NCI-H226 (cell line): Measurements from ENCODE around the gene TGFBR3.
A peak's percentile ranks its signal among the peaks of the same experiment; 100 is the strongest.
"Not testable (repeated sequence)": the region's sequence is repeated elsewhere in the genome, so short reads cannot be mapped to it uniquely, and the experiment has no call there.

Source experiments
- DNase-seq: peaks from one replicate; pipeline ENCODE4 v3.0.0-alpha.2; 2015

The TGFBR3 gene

DNA sequence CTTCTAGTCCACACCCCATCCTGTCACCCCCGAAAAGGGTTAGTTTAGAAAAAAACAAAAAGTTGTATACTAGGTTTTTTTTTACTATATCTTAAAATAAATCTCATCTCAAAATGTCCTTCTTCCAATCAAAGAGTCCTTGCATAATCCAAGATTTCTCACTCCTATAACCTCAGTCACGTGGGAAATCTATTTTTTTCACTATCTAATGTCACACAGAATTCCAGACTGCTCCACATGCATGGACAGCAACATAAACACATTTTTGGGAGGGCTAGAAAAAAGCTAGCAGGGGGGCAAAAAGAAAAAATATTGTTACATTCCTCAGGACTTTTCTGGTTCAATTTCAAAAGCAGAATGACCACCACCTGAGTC is 39.3 kb downstream of the TGFBR3 start:
- no peak for DNase-seq

DNA sequence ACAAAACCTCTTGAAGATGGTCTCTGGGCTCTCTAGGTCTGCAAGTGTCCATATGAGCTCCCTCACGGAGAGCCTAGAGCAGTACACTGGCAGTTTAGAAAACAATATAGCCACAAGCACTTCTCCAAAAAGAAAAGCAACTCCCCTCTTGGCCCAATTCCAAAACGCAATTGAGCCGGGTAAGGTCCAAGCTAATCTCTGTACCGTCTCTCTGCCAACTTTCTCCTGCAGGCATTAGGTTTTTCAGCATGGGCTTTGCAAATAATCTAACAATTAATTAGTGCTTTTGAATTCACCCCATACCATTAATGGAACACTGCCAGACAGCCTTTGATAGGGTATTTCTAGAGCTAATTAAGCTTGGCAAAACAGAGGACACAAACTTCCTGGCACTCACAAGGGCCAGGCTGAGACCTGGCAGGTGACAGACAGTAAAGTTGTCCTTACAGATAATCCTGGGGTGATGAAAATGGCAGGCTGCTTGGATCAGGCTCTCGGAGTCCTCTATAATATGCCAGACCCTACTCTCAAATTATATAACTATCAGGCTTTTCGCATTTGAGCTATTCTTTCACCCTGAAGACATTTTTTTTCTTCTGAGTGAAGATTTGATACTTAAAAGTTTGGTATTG is 39.8 kb downstream of the TGFBR3 start:
- DNase-seq = peak; percentile 52

- peak; percentile 96 for DNase-seq
Observed at GRCh38 chr1:91844862-91845528, 41.0 kb downstream of the TGFBR3 start.

GRCh38 chr1:91843843-91844242 is 42.1 kb downstream of the TGFBR3 start:
- DNase-seq = no peak

DNA sequence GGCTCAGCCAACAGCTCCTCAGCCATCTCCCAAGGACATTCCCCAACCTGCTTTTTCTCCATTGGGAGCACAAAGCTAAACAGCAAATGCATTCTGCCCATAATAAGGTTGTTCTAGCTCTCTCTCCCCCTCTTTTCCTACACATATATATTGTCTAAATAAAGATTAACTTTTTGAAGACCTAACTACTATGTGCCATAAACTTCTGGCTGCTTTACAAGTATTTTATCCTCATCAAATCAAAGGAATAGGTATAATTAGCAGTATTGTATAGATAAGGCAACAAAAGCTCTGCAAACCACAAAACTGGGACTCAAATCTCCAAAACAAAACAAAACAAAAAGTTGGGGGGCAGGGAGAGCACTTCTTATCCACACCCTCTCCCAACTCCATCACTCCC is 43.4 kb downstream of the TGFBR3 start:
- no peak for DNase-seq

DNA sequence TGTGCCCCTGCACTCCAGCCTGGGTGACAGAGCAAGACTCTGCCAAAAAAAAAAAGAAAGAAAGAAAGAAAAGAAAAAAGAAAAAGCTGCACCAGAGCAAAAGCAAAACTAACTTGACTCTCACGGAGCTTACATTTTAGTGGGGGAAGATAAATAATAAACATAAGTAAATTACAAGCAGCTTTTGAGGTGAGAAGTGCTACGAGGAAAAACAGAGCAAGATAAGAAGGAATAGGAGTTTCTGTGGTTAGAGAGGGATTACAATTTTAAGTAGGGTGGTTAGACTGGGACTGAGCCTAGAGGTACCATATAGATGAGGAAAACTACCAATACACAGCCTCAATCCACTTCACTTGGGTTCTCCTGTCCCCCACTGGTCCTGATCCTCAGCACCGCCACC is 43.9 kb downstream of the TGFBR3 start:
- DNase-seq = no peak

- not testable (repeated sequence) for DNase-seq
Observed at GRCh38 chr1:91840276-91840675, 45.7 kb downstream of the TGFBR3 start.

- no peak for DNase-seq
Observed at GRCh38 chr1:91836331-91837040, 49.5 kb downstream of the TGFBR3 start.

- DNase-seq = peak; percentile 53
Observed at GRCh38 chr1:91835087-91835521, 50.8 kb downstream of the TGFBR3 start.

DNA sequence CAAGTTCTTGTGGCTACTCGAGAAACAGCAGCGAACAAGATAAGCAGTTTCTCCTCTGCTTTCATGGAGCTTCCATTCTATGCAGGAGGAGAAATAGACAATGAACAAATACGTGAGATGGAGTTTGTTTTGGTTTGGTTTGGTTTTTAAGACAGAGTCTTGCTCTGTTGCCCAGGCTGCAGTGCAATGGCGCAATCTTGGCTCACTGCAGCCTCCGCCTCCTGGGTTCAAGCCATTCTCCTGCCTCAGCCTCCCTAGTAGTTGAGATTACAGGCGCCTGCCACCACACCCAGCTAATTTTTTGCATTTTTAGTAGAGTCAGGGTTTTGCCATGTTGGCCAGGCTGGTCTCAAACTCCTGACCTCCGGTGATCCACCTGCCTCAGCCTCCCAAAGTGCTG is 51.4 kb downstream of the TGFBR3 start:
- DNase-seq = not testable (repeated sequence)

GRCh38 chr1:91833946-91834345 is 52.0 kb downstream of the TGFBR3 start:
- DNase-seq = no peak

- DNase-seq = no peak
Observed at GRCh38 chr1:91831132-91831930, 54.6 kb downstream of the TGFBR3 start.

DNA sequence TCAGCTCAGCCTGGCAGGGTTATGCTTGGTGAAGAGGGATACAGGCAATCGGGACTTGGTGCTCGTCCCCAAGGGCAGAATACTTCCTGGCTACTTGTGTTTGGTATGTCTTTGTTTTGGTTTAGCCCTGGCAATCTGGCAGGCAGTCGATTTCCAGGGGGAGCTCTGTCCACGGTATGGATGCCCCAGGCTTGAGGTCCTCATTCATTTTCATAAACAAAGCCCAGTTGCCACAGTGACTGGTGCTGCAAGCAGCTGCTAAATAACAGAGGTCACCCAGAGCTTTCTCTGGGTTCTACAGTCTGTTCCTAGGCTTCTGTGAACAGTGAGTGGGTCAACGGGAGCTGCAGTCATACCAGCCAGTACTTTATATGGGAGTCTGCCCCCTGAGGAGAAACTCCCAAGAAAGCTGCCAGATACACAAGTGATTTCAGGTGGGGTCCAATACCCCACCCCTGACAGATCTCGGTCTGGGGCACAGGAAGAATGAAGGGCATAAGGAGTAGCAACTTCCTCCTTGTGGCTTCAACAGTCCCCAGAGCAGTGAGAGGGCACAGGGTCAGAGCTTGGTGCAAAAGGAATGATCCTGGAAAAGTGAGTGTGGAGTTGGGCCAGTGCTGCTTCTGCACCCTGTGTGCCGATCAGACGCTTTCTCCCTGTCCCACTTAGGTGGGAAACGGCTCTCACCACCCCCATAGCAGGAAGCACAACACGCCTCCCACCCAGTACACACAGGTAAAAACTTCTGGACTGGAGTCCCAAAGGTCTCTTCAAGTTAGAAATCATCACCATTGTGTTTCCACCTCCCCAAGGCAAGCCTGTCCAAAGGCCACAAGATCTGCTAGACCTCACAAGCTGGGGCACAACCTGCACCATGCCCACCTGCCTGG is 55.5 kb downstream of the TGFBR3 start:
- peak; percentile 64 for DNase-seq

DNA sequence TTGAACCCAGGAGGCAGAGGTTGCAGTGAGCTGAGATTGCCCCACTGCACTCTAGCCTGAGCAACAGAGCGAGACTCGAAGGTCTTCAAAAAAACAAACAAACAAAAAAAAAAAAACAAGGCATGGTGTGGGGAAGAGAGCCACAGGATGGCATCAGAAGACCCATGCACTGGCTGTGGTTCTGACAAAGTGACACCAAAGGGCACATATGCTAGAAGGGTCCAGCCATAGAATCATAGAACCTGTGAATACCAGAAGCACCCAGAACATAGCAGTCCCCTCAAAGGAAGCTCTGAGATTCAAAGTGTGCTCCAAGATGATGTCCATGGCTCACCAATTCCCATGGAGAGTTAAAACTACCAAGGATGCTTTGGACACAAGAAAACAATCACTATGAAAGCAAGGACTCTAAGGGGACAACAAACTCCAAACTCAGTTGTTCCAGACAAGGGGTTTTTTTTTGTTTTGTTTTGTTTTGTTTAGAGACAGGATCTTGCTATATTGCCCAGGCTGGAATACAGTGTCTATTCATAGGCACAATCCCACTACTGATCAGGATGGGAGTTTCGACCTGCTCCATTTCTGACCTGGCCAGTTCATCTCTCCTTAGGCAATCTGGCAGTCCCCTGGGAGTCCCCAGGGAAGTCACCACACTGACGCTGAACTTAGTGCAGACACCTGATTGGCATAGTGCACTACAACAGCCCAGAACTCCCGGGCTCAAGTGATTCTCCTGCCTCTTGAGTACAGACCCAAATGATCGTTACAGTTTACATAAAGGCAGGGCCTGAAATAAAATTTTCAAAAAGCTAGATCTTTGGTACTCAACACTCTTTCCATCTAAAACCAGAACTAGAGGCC is 56.4 kb downstream of the TGFBR3 start:
- no peak for DNase-seq

GRCh38 chr1:91828583-91829281 is 57.2 kb downstream of the TGFBR3 start:
- no peak for DNase-seq

DNA sequence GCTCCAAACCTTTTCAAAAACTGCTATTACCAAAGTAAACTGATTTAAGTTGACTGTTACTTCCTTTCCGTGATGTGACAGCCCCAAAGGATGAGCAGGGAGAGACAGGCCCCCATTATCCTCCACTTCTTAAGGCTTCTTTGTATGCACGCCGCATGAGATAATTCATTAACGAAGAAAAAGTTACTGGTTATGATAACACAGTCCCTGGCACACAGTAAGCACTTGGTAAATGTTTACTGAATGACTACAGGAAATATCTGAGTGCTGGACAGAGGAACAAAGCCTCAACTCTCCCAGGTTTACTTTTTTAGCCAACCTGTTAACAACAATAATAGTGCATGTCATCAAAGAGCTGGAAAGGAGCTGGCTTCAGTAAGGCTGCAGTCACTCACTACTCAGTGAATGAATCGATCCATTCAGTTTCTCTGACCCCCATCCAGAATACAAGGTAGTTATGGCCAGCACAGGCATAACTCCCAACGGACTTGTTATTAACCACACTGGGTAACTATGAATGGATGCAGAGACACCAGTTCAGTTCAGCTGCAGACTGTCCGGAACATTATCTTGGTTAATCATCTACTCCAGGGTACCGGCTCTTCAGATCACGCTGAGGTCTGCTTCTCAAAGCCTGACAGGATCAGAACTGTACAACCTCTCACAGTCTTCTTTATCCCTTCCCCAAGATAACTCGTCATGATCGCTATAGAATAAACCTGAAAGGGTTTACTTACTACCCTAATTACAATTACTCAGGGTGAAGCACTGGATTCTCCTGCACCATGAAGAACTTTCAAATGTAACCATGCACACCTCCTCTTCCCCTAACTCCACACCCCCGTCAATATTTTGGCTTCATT is 58.3 kb downstream of the TGFBR3 start:
- no peak for DNase-seq

DNA sequence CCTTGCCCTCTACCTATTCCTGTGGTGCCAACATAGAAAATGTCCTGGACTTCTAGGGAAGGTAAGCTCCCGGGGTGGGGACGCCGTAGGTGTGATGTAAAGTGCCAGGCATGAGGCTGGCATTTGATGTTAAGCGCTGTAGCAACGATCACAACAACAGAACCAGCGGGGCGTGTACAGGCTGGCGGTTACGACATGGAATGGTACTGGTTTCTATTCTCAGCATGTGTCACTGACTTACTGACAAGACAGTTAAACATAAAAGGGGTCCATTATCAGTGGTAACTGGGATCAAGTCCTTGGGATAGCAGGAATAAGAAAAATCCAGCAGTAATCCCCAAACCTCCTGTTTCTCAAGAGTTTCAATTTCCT is 58.9 kb downstream of the TGFBR3 start:
- DNase-seq = no peak

DNA sequence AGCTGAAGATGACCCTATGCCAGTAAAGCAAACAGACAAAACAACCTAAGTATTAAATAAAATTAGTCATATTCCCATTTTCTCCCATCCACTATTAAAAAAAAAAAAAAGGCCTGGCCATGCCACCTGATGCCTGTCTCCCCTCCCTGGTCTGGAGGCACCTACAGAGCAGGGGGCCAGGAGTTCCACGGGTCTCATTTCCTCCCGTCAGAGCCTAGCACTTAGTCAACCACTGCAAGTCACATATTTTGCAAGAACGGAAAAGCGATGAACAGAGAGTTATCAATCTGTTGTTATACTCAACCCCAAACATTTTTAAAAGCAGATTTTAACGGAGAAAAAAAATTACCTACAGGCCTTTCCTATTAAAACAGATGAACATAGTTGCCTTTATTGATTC is 59.3 kb downstream of the TGFBR3 start:
- no peak for DNase-seq

DNA sequence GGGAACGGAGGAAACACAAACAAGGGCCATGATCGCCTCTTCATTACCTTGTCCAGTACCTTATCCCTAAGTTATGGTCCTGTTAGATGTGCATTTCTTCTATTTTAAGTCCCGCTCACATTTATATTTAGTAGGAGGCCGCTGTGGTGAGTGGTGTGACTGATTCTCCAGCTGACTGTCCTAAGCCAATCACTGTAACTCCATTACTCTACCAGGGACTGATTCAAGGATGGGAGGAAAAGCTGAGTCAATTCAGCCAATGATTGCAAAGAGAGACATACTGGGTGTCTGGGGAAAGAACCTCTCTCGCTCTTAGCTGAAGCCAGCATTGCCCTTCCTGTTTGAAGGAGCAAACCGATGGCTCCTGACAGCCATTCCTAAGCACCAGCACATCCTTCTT is 59.7 kb downstream of the TGFBR3 start:
- DNase-seq = no peak
